Loucy (cell line): ENCODE data around the gene CCDC8.
"Not testable (repeated sequence)": the region's sequence is repeated elsewhere in the genome, so short reads cannot be mapped to it uniquely, and the experiment has no call there.

Experiments used
- H2AFZ ChIP-seq: fragments of 200-600 bp; sonication (generic); 2 replicates; pipeline ENCODE4 v1.6.0; 2016; ENCODE audit warnings: antibody characterized with exemption, mild to moderate bottlenecking, low read length, moderate library complexity
- H3F3A ChIP-seq: fragments of 200-600 bp; 2 replicates; pipeline ENCODE4 v1.6.0; 2016; ENCODE audit warnings: antibody characterized with exemption, low read depth, mild to moderate bottlenecking
- H3K27me3 ChIP-seq: fragments of 200-600 bp; sonication (generic); 2 replicates; pipeline ENCODE4 v1.6.1; 2014; ENCODE audit warnings: low read length, mild to moderate bottlenecking; ENCODE audit not compliant: insufficient read depth, poor library complexity, severe bottlenecking
- H3K36me3 ChIP-seq: fragments of 200-600 bp; sonication (generic); 2 replicates; pipeline ENCODE4 v1.6.1; 2016; ENCODE audit warnings: low read length; ENCODE audit not compliant: insufficient read depth
- H3K4me1 ChIP-seq: fragments of 200-600 bp; sonication (generic); 2 replicates; pipeline ENCODE4 v1.5.1; 2014; ENCODE audit warnings: low read length, mild to moderate bottlenecking; ENCODE audit not compliant: insufficient read depth, poor library complexity, severe bottlenecking
- H3K4me2 ChIP-seq: fragments of 200-600 bp; sonication (generic); 2 replicates; pipeline ENCODE4 v1.6.0; 2014; ENCODE audit warnings: antibody characterized with exemption, low read length, low read depth, mild to moderate bottlenecking; ENCODE audit not compliant: poor library complexity, severe bottlenecking
- H3K4me3 ChIP-seq: fragments of 200-600 bp; sonication (generic); 2 replicates; pipeline ENCODE4 v1.5.1; 2014; ENCODE audit warnings: low read length, mild to moderate bottlenecking, mixed read lengths; ENCODE audit not compliant: poor library complexity, severe bottlenecking
- H3K79me2 ChIP-seq: fragments of 200-600 bp; sonication (generic); 2 replicates; pipeline ENCODE4 v1.6.1; 2014; ENCODE audit warnings: low read length; ENCODE audit not compliant: insufficient read depth
- H3K9ac ChIP-seq: fragments of 200-600 bp; sonication (generic); 2 replicates; pipeline ENCODE4 v1.6.0; 2014; ENCODE audit warnings: mild to moderate bottlenecking, low read depth, low read length, moderate library complexity; ENCODE audit not compliant: poor library complexity, severe bottlenecking
- H3K9me2 ChIP-seq: fragments of 200-600 bp; sonication (generic); replicated peaks from 2 replicates; pipeline ENCODE4 v1.6.1; 2016; ENCODE audit warnings: low read depth, low read length, mixed read lengths
- H3K9me3 ChIP-seq: fragments of 200-600 bp; sonication (generic); 2 replicates; pipeline ENCODE4 v1.6.1; 2014; ENCODE audit warnings: mild to moderate bottlenecking, antibody characterized with exemption, low read length, low read depth; ENCODE audit not compliant: insufficient read depth
- H4K20me1 ChIP-seq: fragments of 200-600 bp; sonication (generic); 2 replicates; pipeline ENCODE4 v1.6.0; 2014; ENCODE audit warnings: antibody characterized with exemption, low read length, mild to moderate bottlenecking; ENCODE audit not compliant: insufficient read depth, poor library complexity, severe bottlenecking
- CTCF ChIP-seq: fragments of 200-600 bp; sonication (generic); conservative IDR thresholded peaks from 2 replicates; pipeline ENCODE4 v1.5.1; 2014; ENCODE audit warnings: mild to moderate bottlenecking, antibody characterized with exemption, low read length
- EZH2phosphoT487 ChIP-seq: fragments of 200-600 bp; IDR thresholded peaks from 2 replicates; pipeline ENCODE4 v1.6.1; 2018; ENCODE audit warnings: antibody characterized with exemption, mild to moderate bottlenecking, moderate library complexity, borderline replicate concordance

CCDC8 gene

GRCh38 chr19:46422344-46422743 lies 9.0 kb upstream of the CCDC8 start:
- Histone ChIP-seq H3K9me2 (no peaks in the 10 kb centered on the region), H3K4me2 (no peak overlapping the region), H3F3A (no peaks in the 10 kb centered on the region), H3K9ac (no peak overlapping the region), H3K79me2 (no peaks in the 10 kb centered on the region), H3K27me3 (no peaks in the 10 kb centered on the region), H3K4me3 (no peak overlapping the region), H3K36me3 (no peaks in the 10 kb centered on the region), H2AFZ (no peak overlapping the region), H4K20me1 (no peaks in the 10 kb centered on the region), H3K4me1 (no peaks in the 10 kb centered on the region), H3K9me3 (no peaks in the 10 kb centered on the region)
- TF ChIP-seq CTCF (no peak), EZH2phosphoT487 (no peak)

DNA sequence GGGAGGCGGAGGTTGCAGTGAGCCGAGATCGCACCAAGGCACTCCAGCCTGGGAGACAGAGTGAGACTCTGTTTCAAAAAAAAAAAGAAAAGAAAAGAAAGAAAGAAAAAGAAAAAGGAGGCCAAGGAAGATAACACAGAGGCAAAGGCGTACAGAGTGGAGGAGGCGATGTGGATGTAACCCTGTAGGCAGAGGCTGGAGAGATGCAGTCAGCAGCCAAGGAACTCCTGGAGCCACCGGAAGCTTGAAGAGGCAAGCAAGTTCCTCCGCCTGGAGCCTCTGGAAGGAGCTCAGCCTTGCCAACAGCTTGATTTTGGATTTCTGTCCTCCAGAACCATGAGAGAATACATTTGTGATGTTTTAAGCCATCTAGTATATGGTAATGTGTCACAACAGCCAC lies 6.7 kb upstream of the CCDC8 start:
- Histone ChIP-seq H4K20me1 (no peaks in the 10 kb centered on the region), H3K9me2 (no peaks in the 10 kb centered on the region), H3K79me2 (no peaks in the 10 kb centered on the region), H3K9me3 (no peaks in the 10 kb centered on the region), H3K4me1 (peaks cover 4% of the 10 kb centered on the region), H3K27me3 (no peaks in the 10 kb centered on the region), H3K9ac (no peak overlapping the region), H3K4me2 (no peak overlapping the region), H3K36me3 (no peaks in the 10 kb centered on the region), H3K4me3 (no peak overlapping the region), H2AFZ (no peak overlapping the region), H3F3A (no peaks in the 10 kb centered on the region)
- TF ChIP-seq CTCF (no peak), EZH2phosphoT487 (no peak)

DNA sequence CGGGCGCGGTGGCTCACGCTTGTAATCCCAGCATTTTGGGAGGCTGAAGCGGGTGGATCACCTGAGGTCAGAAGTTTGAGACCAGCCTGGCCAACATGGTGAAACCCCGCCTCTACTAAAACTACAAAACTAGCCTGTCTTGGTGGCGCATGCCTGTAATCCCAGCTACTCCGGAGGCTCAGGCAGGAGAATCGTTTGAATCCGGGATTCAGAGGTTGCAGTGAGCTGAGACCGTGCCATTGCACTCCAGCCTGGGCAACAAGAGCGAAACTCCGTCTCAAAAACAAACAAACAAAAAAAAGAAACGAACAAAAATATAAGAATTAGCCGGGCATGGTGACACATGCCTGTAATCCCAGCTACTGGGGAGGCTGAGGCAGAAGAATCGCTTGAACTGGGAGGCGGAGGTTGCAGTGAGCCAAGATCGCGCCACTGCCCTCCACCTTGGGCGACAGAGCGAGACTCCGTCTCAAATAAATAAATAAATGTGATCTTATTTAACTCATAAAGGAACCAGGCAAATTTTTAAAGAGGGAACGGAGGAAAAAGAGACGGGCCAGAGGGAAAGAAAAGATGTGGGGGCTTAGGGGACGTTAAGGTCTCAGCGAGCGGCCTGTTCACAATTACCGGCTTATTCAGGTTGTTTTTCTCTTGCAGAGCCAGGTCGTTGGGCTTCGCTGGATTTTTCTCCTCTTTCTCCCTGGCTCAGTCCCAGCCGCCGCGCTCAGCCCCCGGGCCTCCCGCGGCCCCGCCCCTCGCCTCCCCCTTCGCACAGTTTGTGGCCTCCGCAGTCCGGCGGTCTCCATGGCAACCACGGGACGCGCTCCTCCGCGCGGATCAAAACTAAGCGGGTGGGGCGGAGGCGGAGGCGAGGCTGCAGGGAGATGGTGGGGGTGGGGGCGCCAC lies 2.7 kb upstream of the CCDC8 start:
- H3K9me3 ChIP-seq, H3K36me3 ChIP-seq, H3F3A ChIP-seq, H3K9ac ChIP-seq, H2AFZ ChIP-seq, H4K20me1 ChIP-seq, H3K9me2 ChIP-seq, H3K79me2 ChIP-seq, H3K27me3 ChIP-seq, H3K4me1 ChIP-seq: not testable (repeated sequence)
- Histone ChIP-seq H3K4me3 (peak overlapping the region; percentile 44), H3K4me2 (peak overlapping the region; percentile 48)

- not testable (repeated sequence) for H4K20me1 ChIP-seq, H3K9me2 ChIP-seq, H3K9ac ChIP-seq, H3K4me3 ChIP-seq, H3K27me3 ChIP-seq, H2AFZ ChIP-seq, H3F3A ChIP-seq, H3K4me1 ChIP-seq, H3K36me3 ChIP-seq, H3K79me2 ChIP-seq, H3K4me2 ChIP-seq, H3K9me3 ChIP-seq
These were observed 1.5 kb upstream of the CCDC8 start for GRCh38 chr19:46414899-46415298.
